DOHH2 (cell line): ENCODE data around the gene TIMD4.

Experiments
- H3F3A ChIP-seq: fragments of 200-600 bp; sonication (generic), shearing (Covaris generic); 2 replicates; pipeline ENCODE4 v1.6.0; 2016; ENCODE audit warnings: antibody characterized with exemption, mild to moderate bottlenecking; ENCODE audit not compliant: control insufficient read depth, insufficient read depth
- H3K27ac ChIP-seq: fragments of 200-600 bp; sonication (generic); 2 replicates; pipeline ENCODE4 v1.5.1; 2014; ENCODE audit warnings: low read depth, mild to moderate bottlenecking, low read length, moderate library complexity
- H3K27me3 ChIP-seq: fragments of 200-600 bp; sonication (generic); 2 replicates; pipeline ENCODE4 v1.6.1; 2014; ENCODE audit warnings: mild to moderate bottlenecking, low read length, mixed read lengths; ENCODE audit not compliant: control insufficient read depth
- H3K36me3 ChIP-seq: fragments of 200-600 bp; sonication (generic); 2 replicates; pipeline ENCODE4 v1.6.1; 2014; ENCODE audit warnings: mild to moderate bottlenecking, low read length, moderate library complexity, mixed read lengths; ENCODE audit not compliant: control insufficient read depth
- H3K4me1 ChIP-seq: fragments of 200-600 bp; sonication (generic); 2 replicates; pipeline ENCODE4 v1.6.1; 2014; ENCODE audit warnings: mild to moderate bottlenecking, low read length, mixed read lengths; ENCODE audit not compliant: control insufficient read depth
- H3K4me2 ChIP-seq: fragments of 200-600 bp; sonication (generic); 2 replicates; pipeline ENCODE4 v1.6.0; 2014; ENCODE audit warnings: mild to moderate bottlenecking, low read length, moderate library complexity
- H3K4me3 ChIP-seq: fragments of 200-600 bp; sonication (generic); 2 replicates; pipeline ENCODE4 v1.5.1; 2014; ENCODE audit warnings: mild to moderate bottlenecking, low read length, mixed read lengths
- H3K79me2 ChIP-seq: fragments of 200-600 bp; sonication (generic); 2 replicates; pipeline ENCODE4 v1.6.1; 2014; ENCODE audit warnings: mild to moderate bottlenecking, low read length, mixed read lengths; ENCODE audit not compliant: control insufficient read depth
- H3K9me2 ChIP-seq: fragments of 200-600 bp; sonication (generic); replicated peaks from 2 replicates; pipeline ENCODE4 v1.6.1; 2014; ENCODE audit warnings: mild to moderate bottlenecking, low read length, mixed read lengths; ENCODE audit not compliant: control insufficient read depth
- H3K9me3 ChIP-seq: fragments of 200-600 bp; sonication (generic); 2 replicates; pipeline ENCODE4 v1.6.1; 2014; ENCODE audit warnings: antibody characterized with exemption, low read length, mixed read lengths; ENCODE audit not compliant: control insufficient read depth, insufficient read depth
- H4K20me1 ChIP-seq: fragments of 200-600 bp; sonication (generic); 2 replicates; pipeline ENCODE4 v1.6.0; 2014; ENCODE audit warnings: low read depth, mild to moderate bottlenecking, antibody characterized with exemption, low read length, moderate library complexity; ENCODE audit not compliant: control insufficient read depth, insufficient read depth
- CTCF ChIP-seq: fragments of 200-600 bp; sonication (generic); IDR thresholded peaks from one replicate; pipeline ENCODE4 v1.5.1; 2014; ENCODE audit warnings: antibody characterized with exemption, mild to moderate bottlenecking, low read depth, low read length; ENCODE audit not compliant: poor library complexity, severe bottlenecking
- EZH2phosphoT487 ChIP-seq: fragments of 200-600 bp; sonication (generic); IDR thresholded peaks from 2 replicates; pipeline ENCODE4 v1.6.1; 2017; ENCODE audit warnings: borderline replicate concordance, mild to moderate bottlenecking, antibody characterized with exemption, low read length, moderate library complexity, mixed read lengths

TIMD4 gene

GRCh38 chr5:156913355-156913718, 49.7 kb downstream of the TIMD4 start:
- no peaks in the 10 kb centered on the region for H3K27me3 ChIP-seq
- peaks cover 4% of the 10 kb centered on the region; the same call in 1 of the 2 replicates for H3K36me3 ChIP-seq
- H3K4me2 ChIP-seq, result peak overlapping the region; percentile 66
- H3K9me3 ChIP-seq, result peaks cover 7% of the 10 kb centered on the region; the same call in 1 of the 2 replicates
- H4K20me1 ChIP-seq, result no peaks in the 10 kb centered on the region
- no peaks in the 10 kb centered on the region for H3K79me2 ChIP-seq
- peaks cover 45% of the 10 kb centered on the region for H3K4me1 ChIP-seq
- TF ChIP-seq EZH2phosphoT487, result no peak
- no peak for TF ChIP-seq CTCF
- peak overlapping the region; percentile 68 for H3K27ac ChIP-seq
- H3F3A ChIP-seq, result 0 out of 2 replicates have a peak, but pooled peaks cover 2% of the 10 kb centered on the region
- no peaks in the 10 kb centered on the region for H3K9me2 ChIP-seq
- H3K4me3 ChIP-seq, result peak overlapping the region; percentile 54

- TF ChIP-seq EZH2phosphoT487 (no peak), CTCF (no peak)
- peaks cover 4% of the 10 kb centered on the region; the same call in 1 of the 2 replicates for H3K36me3 ChIP-seq
- H3K79me2 ChIP-seq, result no peaks in the 10 kb centered on the region
- 0 out of 2 replicates have a peak, but pooled peaks cover 2% of the 10 kb centered on the region for H3F3A ChIP-seq
- no peaks in the 10 kb centered on the region for H4K20me1 ChIP-seq
- no peak overlapping the region; the same call in 1 of the 2 replicates for H3K4me3 ChIP-seq
- H3K9me2 ChIP-seq, result no peaks in the 10 kb centered on the region
- no peaks in the 10 kb centered on the region for H3K27me3 ChIP-seq
- H3K27ac ChIP-seq, result peak overlapping the region; percentile 68; the same call in 1 of the 2 replicates
- peak overlapping the region; percentile 66 for H3K4me2 ChIP-seq
- peaks cover 41% of the 10 kb centered on the region for H3K4me1 ChIP-seq
- H3K9me3 ChIP-seq, result peaks cover 7% of the 10 kb centered on the region; the same call in 1 of the 2 replicates
Measured at GRCh38 chr5:156912869-156913268, 50.2 kb downstream of the TIMD4 start.

GRCh38 chr5:156909180-156909579, 53.8 kb downstream of the TIMD4 start:
- Histone ChIP-seq H3K27ac (no peak overlapping the region), H3K4me2 (no peak overlapping the region), H3K9me3 (peaks cover 7% of the 10 kb centered on the region; the same call in 1 of the 2 replicates), H3K27me3 (no peaks in the 10 kb centered on the region), H3K9me2 (no peaks in the 10 kb centered on the region), H3K4me1 (peaks cover 23% of the 10 kb centered on the region), H3K4me3 (no peak overlapping the region), H4K20me1 (no peaks in the 10 kb centered on the region), H3K36me3 (peaks cover 4% of the 10 kb centered on the region; the same call in 1 of the 2 replicates), H3K79me2 (no peaks in the 10 kb centered on the region), H3F3A (0 out of 2 replicates have a peak, but pooled peaks cover 2% of the 10 kb centered on the region)
- TF ChIP-seq CTCF (no peak), EZH2phosphoT487 (no peak)
